Measurements from ENCODE around the gene DTX2.
"Not testable (repeated sequence)": the region's sequence is repeated elsewhere in the genome, so short reads cannot be mapped to it uniquely, and the experiment has no call there.

DTX2 gene

GRCh38 chr7:76495717-76496116, 34.2 kb downstream of the DTX2 start:
- not testable (repeated sequence) for DNase-seq

GRCh38 chr7:76497918-76498582, 36.5 kb downstream of the DTX2 start:
- peak; percentile 6 for DNase-seq

GRCh38 chr7:76498583-76499200, 37.2 kb downstream of the DTX2 start:
- not testable (repeated sequence) for DNase-seq

GRCh38 chr7:76499201-76499923, 37.9 kb downstream of the DTX2 start:
- peak; percentile 7 for DNase-seq

- not testable (repeated sequence) for DNase-seq
Measured at GRCh38 chr7:76499924-76500241, 38.4 kb downstream of the DTX2 start.

- not testable (repeated sequence) for DNase-seq
Measured at GRCh38 chr7:76502224-76502623, 40.7 kb downstream of the DTX2 start.

GRCh38 chr7:76502836-76503235, 41.3 kb downstream of the DTX2 start:
- DNase-seq = not testable (repeated sequence)

- not testable (repeated sequence) for DNase-seq
Measured at GRCh38 chr7:76503244-76503643, 41.7 kb downstream of the DTX2 start.

- DNase-seq = not testable (repeated sequence)
Measured at GRCh38 chr7:76504351-76505167, 43.0 kb downstream of the DTX2 start.

GRCh38 chr7:76505168-76506080, 43.9 kb downstream of the DTX2 start:
- no peak for DNase-seq

GRCh38 chr7:76506081-76506440, 44.6 kb downstream of the DTX2 start:
- DNase-seq = no peak

- not testable (repeated sequence) for DNase-seq
Measured at GRCh38 chr7:76506643-76507042, 45.1 kb downstream of the DTX2 start.

- no peak for DNase-seq
Measured at GRCh38 chr7:76507723-76508406, 46.4 kb downstream of the DTX2 start.

GRCh38 chr7:76509931-76510877, 48.7 kb downstream of the DTX2 start, which contains the start of gene UPK3B:
Gene UPK3B (plus strand): TSS chr7:76510552. CDS start chr7:76510653, 101 bp downstream.
- DNase-seq = no peak

GRCh38 chr7:76511200-76511910, 49.8 kb downstream of the DTX2 start:
- DNase-seq = not testable (repeated sequence)

- not testable (repeated sequence) for DNase-seq
Measured at GRCh38 chr7:76511911-76512885, 50.7 kb downstream of the DTX2 start.

- no peak for DNase-seq
Measured at GRCh38 chr7:76512941-76513816, 51.7 kb downstream of the DTX2 start.
